Gastroesophageal sphincter (tissue), 3 donors: ENCODE measurements around the gene ADGRG4.

Experiments
- EP300 ChIP-seq: sonication (generic); formaldehyde crosslinking; IDR thresholded peaks from one replicate; pipeline ENCODE4 v1.6.1; 2017; ENCODE audit warnings: antibody characterized with exemption, mild to moderate bottlenecking
- POLR2AphosphoS5 ChIP-seq: sonication (generic); formaldehyde crosslinking; IDR thresholded peaks from one replicate; pipeline ENCODE4 v1.6.1; 2017; ENCODE audit warnings: antibody characterized with exemption
- TF ChIP-seq, protein P1 (sequence below), 4 experiments: fragments of 200-600 bp in 2 of 4; fragments of 450-650 bp in 2 of 4; sonication (generic) in 1 of 4; IDR thresholded peaks; one replicate each; pipeline ENCODE4 v1.5.1; 2017 to 2019; ENCODE audit warnings: antibody characterized with exemption in 4 of 4, mild to moderate bottlenecking in 2 of 4, moderate library complexity in 2 of 4

DNA sequence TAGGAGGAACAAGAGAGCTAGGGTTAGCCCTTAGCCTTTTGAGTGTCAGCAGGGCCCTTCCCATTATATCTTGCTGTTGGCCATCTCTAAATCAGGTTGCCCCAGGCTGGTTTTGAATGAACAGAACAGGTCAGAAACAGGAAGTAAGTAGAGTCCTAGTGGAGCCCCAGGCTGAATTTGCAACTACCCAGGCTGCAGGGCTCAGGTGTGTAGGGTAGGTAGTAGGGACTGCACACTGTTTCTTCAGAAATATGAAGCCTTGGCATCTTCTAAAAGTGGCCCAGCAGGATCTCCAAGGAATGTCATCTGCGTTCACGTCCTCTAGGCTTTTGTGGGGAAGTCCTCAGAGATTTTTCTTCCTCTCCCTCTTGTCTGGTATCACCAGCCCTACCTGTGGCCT lies 90.2 kb downstream of the ADGRG4 start:
- no peak for TF ChIP-seq EP300
- TF ChIP-seq, protein P1, sequence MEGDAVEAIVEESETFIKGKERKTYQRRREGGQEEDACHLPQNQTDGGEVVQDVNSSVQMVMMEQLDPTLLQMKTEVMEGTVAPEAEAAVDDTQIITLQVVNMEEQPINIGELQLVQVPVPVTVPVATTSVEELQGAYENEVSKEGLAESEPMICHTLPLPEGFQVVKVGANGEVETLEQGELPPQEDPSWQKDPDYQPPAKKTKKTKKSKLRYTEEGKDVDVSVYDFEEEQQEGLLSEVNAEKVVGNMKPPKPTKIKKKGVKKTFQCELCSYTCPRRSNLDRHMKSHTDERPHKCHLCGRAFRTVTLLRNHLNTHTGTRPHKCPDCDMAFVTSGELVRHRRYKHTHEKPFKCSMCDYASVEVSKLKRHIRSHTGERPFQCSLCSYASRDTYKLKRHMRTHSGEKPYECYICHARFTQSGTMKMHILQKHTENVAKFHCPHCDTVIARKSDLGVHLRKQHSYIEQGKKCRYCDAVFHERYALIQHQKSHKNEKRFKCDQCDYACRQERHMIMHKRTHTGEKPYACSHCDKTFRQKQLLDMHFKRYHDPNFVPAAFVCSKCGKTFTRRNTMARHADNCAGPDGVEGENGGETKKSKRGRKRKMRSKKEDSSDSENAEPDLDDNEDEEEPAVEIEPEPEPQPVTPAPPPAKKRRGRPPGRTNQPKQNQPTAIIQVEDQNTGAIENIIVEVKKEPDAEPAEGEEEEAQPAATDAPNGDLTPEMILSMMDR (IDR thresholded peaks at IDR 0.05) = no peak
- no peak for TF ChIP-seq POLR2AphosphoS5
